OCI-LY3 (cell line): ENCODE measurements around the gene YAF2.

Experiments
- H2AFZ ChIP-seq: fragments of 200-600, 300-600 bp; shearing (Covaris generic); 2 replicates; pipeline ENCODE4 v1.6.0; 2014; ENCODE audit warnings: antibody characterized with exemption, low read depth, low read length
- H3K27ac ChIP-seq: fragments of 200-600, 300-600 bp; sonication (generic); 2 replicates; pipeline ENCODE4 v1.5.1; 2014; ENCODE audit warnings: mild to moderate bottlenecking, low read length, moderate library complexity, mixed read lengths
- H3K27me3 ChIP-seq: fragments of 200-600, 300-600 bp; sonication (generic); 2 replicates; pipeline ENCODE4 v1.6.1; 2014; ENCODE audit warnings: low read depth, low read length, mixed read lengths
- H3K36me3 ChIP-seq: fragments of 200-600, 300-600 bp; sonication (generic); replicated peaks from 2 replicates; pipeline ENCODE3; 2014; ENCODE audit warnings: low read depth, low read length, mixed read lengths
- H3K4me1 ChIP-seq: fragments of 300-600, 200-600 bp; sonication (generic); 2 replicates; pipeline ENCODE4 v1.6.1; 2014; ENCODE audit warnings: low read length, mixed read lengths
- H3K4me2 ChIP-seq: fragments of 200-600, 300-600 bp; sonication (generic); 2 replicates; pipeline ENCODE4 v1.6.1; 2014; ENCODE audit warnings: low read length, mixed read lengths
- H3K4me3 ChIP-seq: fragments of 300-600, 200-600 bp; sonication (generic); 2 replicates; pipeline ENCODE4 v1.5.1; 2014; ENCODE audit warnings: antibody characterized with exemption, mild to moderate bottlenecking, low read length, moderate library complexity
- H3K79me2 ChIP-seq: fragments of 300-600, 200-600 bp; shearing (Covaris generic); 2 replicates; pipeline ENCODE4 v1.6.1; 2014; ENCODE audit warnings: mild to moderate bottlenecking, low read length, mixed read lengths
- H3K9ac ChIP-seq: fragments of 300-600, 200-600 bp; shearing (Covaris generic); 2 replicates; pipeline ENCODE4 v1.6.0; 2014; ENCODE audit warnings: mild to moderate bottlenecking, low read length, moderate library complexity
- H3K9me3 ChIP-seq: fragments of 200-600, 300-600 bp; shearing (Covaris generic); 2 replicates; pipeline ENCODE4 v1.6.1; 2014; ENCODE audit warnings: low read length, mixed read lengths; ENCODE audit not compliant: insufficient read depth
- H4K20me1 ChIP-seq: fragments of 200-600, 300-600 bp; sonication (generic); 2 replicates; pipeline ENCODE4 v1.6.1; 2016; ENCODE audit warnings: low read length, mixed read lengths; ENCODE audit not compliant: insufficient read depth
- CTCF ChIP-seq: fragments of 200-600, 300-600 bp; sonication (generic); IDR thresholded peaks from 2 replicates; pipeline ENCODE4 v1.5.1; 2014; ENCODE audit warnings: antibody characterized with exemption, low read length, low read depth
- EZH2phosphoT487 ChIP-seq: fragments of 200-600 bp; shearing (Covaris generic); IDR thresholded peaks from 2 replicates; pipeline ENCODE4 v1.6.1; 2018; ENCODE audit warnings: antibody characterized with exemption, mixed run types, low read depth

YAF2 gene

DNA sequence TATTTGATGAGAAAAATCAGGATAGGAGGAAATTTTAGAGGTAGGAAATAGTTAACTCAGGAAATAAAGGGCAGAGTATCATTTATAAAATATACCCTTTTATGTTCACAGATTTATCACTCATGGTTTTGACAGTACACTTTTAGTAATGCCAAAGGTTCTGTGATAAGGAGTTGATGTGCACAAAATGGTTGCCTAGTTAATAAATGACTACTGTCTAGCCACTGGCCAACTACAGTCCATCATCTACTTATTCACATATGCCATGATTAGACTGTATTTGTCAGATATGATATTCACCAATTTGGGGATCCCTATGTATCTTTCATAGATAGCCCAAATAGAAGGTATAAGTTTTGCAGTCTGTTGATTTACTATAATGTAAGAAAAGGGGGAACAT lies 74.1 kb downstream of the YAF2 start:
- no peak for TF ChIP-seq EZH2phosphoT487
- TF ChIP-seq CTCF: no peak
- no peaks in the 10 kb centered on the region for H3K79me2 ChIP-seq
- H4K20me1 ChIP-seq: 0 out of 2 replicates have a peak, but pooled peaks cover 3% of the 10 kb centered on the region
- H3K9me3 ChIP-seq: no peaks in the 10 kb centered on the region
- no peak overlapping the region for H3K4me2 ChIP-seq
- no peak overlapping the region for H3K4me3 ChIP-seq
- peaks cover 9% of the 10 kb centered on the region for H3K36me3 ChIP-seq
- H3K27ac ChIP-seq: no peak overlapping the region
- no peaks in the 10 kb centered on the region for H3K27me3 ChIP-seq
- no peak overlapping the region for H2AFZ ChIP-seq
- H3K9ac ChIP-seq: no peak overlapping the region
- peaks cover under 1% of the 10 kb centered on the region for H3K4me1 ChIP-seq

GRCh38 chr12:42162965-42163364 lies 75.1 kb downstream of the YAF2 start:
- H3K4me3 ChIP-seq: no peak overlapping the region
- no peaks in the 10 kb centered on the region for H3K79me2 ChIP-seq
- no peak overlapping the region for H2AFZ ChIP-seq
- peaks cover 15% of the 10 kb centered on the region for H3K36me3 ChIP-seq
- H3K9me3 ChIP-seq: no peaks in the 10 kb centered on the region
- H3K27ac ChIP-seq: no peak overlapping the region
- TF ChIP-seq EZH2phosphoT487: no peak
- no peak for TF ChIP-seq CTCF
- H4K20me1 ChIP-seq: 0 out of 2 replicates have a peak, but pooled peaks cover 3% of the 10 kb centered on the region
- H3K27me3 ChIP-seq: no peaks in the 10 kb centered on the region
- H3K9ac ChIP-seq: no peak overlapping the region
- H3K4me1 ChIP-seq: no peaks in the 10 kb centered on the region
- H3K4me2 ChIP-seq: no peak overlapping the region

DNA sequence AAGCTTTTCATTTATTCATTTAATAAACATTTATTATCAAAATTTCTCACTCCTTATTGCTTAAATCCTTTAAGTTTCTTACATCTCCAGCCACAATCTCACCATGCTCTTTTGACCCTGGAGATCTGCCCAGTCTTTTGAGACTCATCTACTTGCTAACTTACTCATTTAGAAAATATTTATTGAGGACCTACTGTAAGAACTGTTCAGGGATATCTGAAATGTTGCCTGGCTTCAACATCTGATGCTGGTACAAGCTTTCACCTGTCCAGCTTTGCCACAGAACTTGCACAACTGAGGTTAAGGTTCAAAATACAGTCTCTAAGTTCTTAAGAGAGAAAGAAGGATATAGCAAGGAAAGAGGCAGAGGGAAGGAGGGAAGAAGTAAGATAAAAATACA lies 75.9 kb downstream of the YAF2 start:
- no peak overlapping the region for H3K4me2 ChIP-seq
- no peaks in the 10 kb centered on the region for H3K4me1 ChIP-seq
- H4K20me1 ChIP-seq: 0 out of 2 replicates have a peak, but pooled peaks cover 3% of the 10 kb centered on the region
- no peaks in the 10 kb centered on the region for H3K27me3 ChIP-seq
- H2AFZ ChIP-seq: no peak overlapping the region
- TF ChIP-seq EZH2phosphoT487 (no peak), CTCF (no peak)
- peaks cover 16% of the 10 kb centered on the region for H3K36me3 ChIP-seq
- H3K9ac ChIP-seq: no peak overlapping the region
- H3K79me2 ChIP-seq: no peaks in the 10 kb centered on the region
- H3K4me3 ChIP-seq: no peak overlapping the region
- H3K27ac ChIP-seq: no peak overlapping the region
- no peaks in the 10 kb centered on the region for H3K9me3 ChIP-seq

DNA sequence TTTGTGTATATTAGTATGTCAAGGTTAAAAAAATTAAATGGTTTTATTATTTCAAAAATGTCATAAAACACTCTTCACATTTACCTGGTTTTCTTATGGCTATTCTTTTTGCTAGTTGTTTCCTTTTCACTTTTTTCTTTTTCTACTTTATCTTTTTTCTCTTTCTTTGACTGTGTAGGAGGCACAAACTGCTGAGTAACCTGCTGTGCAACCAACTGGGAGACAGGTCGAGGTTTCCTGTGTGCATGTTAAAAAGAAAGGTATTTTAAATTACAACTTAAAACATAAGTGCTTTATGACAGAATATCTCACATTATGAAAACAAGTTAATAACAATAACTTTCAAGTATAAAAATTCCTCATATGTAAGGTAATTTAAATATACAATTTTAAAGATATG lies 76.5 kb downstream of the YAF2 start:
- Histone ChIP-seq H3K27ac (no peak overlapping the region), H3K27me3 (no peaks in the 10 kb centered on the region), H3K79me2 (no peaks in the 10 kb centered on the region), H3K36me3 (peaks cover 16% of the 10 kb centered on the region), H3K4me2 (no peak overlapping the region), H4K20me1 (0 out of 2 replicates have a peak, but pooled peaks cover 3% of the 10 kb centered on the region), H3K4me3 (no peak overlapping the region), H2AFZ (no peak overlapping the region), H3K9me3 (no peaks in the 10 kb centered on the region), H3K4me1 (no peaks in the 10 kb centered on the region), H3K9ac (no peak overlapping the region)
- TF ChIP-seq CTCF (no peak), EZH2phosphoT487 (no peak)
